C4-2B (cell line): ENCODE data around the gene CELSR2.

Experiments
- H3K27ac ChIP-seq: fragments of 450-650 bp; 2 replicates; pipeline ENCODE4 v1.5.1; 2017
- ZFX ChIP-seq: fragments of 450-650 bp; IDR thresholded peaks from 2 replicates; pipeline ENCODE4 v1.6.1; 2017
- TF ChIP-seq, protein P1 (sequence below): fragments of 450-650 bp; conservative IDR thresholded peaks from 2 replicates; pipeline ENCODE4 v1.5.1; 2017; ENCODE audit warnings: mild to moderate bottlenecking

CELSR2 gene

GRCh38 chr1:109322974-109323373 lies 73.6 kb downstream of the CELSR2 start:
- H3K27ac ChIP-seq, result no peak overlapping the region; the same call in 1 of the 2 replicates
- TF ChIP-seq ZFX, result no peak
- TF ChIP-seq, protein P1, sequence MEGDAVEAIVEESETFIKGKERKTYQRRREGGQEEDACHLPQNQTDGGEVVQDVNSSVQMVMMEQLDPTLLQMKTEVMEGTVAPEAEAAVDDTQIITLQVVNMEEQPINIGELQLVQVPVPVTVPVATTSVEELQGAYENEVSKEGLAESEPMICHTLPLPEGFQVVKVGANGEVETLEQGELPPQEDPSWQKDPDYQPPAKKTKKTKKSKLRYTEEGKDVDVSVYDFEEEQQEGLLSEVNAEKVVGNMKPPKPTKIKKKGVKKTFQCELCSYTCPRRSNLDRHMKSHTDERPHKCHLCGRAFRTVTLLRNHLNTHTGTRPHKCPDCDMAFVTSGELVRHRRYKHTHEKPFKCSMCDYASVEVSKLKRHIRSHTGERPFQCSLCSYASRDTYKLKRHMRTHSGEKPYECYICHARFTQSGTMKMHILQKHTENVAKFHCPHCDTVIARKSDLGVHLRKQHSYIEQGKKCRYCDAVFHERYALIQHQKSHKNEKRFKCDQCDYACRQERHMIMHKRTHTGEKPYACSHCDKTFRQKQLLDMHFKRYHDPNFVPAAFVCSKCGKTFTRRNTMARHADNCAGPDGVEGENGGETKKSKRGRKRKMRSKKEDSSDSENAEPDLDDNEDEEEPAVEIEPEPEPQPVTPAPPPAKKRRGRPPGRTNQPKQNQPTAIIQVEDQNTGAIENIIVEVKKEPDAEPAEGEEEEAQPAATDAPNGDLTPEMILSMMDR, result no peak
